B cell (primary cell): ENCODE measurements around the gene HTT-AS. TPM values are rescaled to one million over a fixed set of nuclear protein-coding genes. Genes with fewer than 3 reads are reported as not detected.

Source experiments
- ATAC-seq: fragments of 200-7000 bp; cut with Tn5 transposase; one replicate; pipeline ENCODE4 v1.10.0; 2021; ENCODE audit warnings: low read depth, mild to moderate bottlenecking, moderate number of reproducible peaks, moderate library complexity
- CTCF ChIA-PET: fragments of 350-600 bp; sonication (Branson Sonifier 250); formaldehyde crosslinking; loops from one replicate; lab custom pipeline; 2021; ENCODE audit warnings: antibody characterized with exemption, inconsistent platforms; lab: Charles Lee
- POLR2A ChIA-PET: fragments of 350-600 bp; sonication (Branson Sonifier 250); formaldehyde crosslinking; loops from one replicate; lab custom pipeline; 2021; ENCODE audit warnings: antibody characterized with exemption; lab: Charles Lee
- DNase-seq: peaks from one replicate; pipeline ENCODE4 v3.0.0; 2013
- H2AFZ ChIP-seq: 2 replicates; pipeline ENCODE4 v1.6.1; 2012; ENCODE audit warnings: mild to moderate bottlenecking, low read depth, low read length; ENCODE audit not compliant: insufficient read depth, poor library complexity, severe bottlenecking
- H3K27ac ChIP-seq, 2 donors: 1 replicate in 1 of 2; 2 replicates in 1 of 2; pipeline ENCODE4 v1.5.1; 2012 to 2013; ENCODE audit warnings: low read length in 2 of 2, mild to moderate bottlenecking in 2 of 2, moderate library complexity in 1 of 2
- H3K27me3 ChIP-seq, 4 experiments: fragments of 200-600 bp in 1 of 4; sonication (generic) in 1 of 4; replicated peaks in 1 of 4; 1 replicate in 2 of 4; 2 replicates in 2 of 4; pipeline versions ENCODE4 v1.6.1 to v1.7.0; 2013 to 2016; ENCODE audit warnings: low read length in 3 of 4, mild to moderate bottlenecking in 2 of 4, mixed read lengths in 1 of 4, moderate library complexity in 1 of 4; ENCODE audit not compliant: insufficient read depth in 4 of 4, control insufficient read depth in 3 of 4; ENCODE audit errors: control extremely low read depth in 1 of 4
- H3K36me3 ChIP-seq, 2 experiments: replicated peaks in 1 of 2; 1 replicate in 1 of 2; 2 replicates in 1 of 2; pipeline versions ENCODE4 v1.6.1 to v1.7.1; 2013; ENCODE audit warnings: low read length in 1 of 2; ENCODE audit not compliant: insufficient read depth in 2 of 2, control insufficient read depth in 1 of 2; ENCODE audit errors: control extremely low read depth in 1 of 2, extremely low read depth in 1 of 2
- H3K4me1 ChIP-seq, 2 donors: fragments of 200-600 bp in 1 of 2; sonication (generic) in 1 of 2; 1 replicate in 1 of 2; 2 replicates in 1 of 2; pipeline versions ENCODE4 v1.5.1 to v1.6.1; 2013 to 2017; ENCODE audit warnings: low read length in 2 of 2; ENCODE audit not compliant: control insufficient read depth in 2 of 2, insufficient read depth in 2 of 2
- H3K4me2 ChIP-seq: replicated peaks from 2 replicates; pipeline ENCODE3; 2012; ENCODE audit warnings: mild to moderate bottlenecking, low read depth, low read length; ENCODE audit not compliant: poor library complexity, severe bottlenecking
- H3K4me3 ChIP-seq, 5 experiments: fragments of 200-600 bp in 1 of 5; sonication (generic) in 1 of 5; 1 replicate in 3 of 5; 2 replicates in 2 of 5; pipeline versions ENCODE4 v1.5.1 to v1.7.0; 2011 to 2016; ENCODE audit warnings: low read length in 4 of 5, mild to moderate bottlenecking in 4 of 5, low read depth in 2 of 5, control low read depth in 1 of 5, moderate library complexity in 1 of 5; ENCODE audit not compliant: insufficient read depth in 1 of 5; ENCODE audit errors: control extremely low read depth in 1 of 5, extremely low read depth in 1 of 5
- H3K79me2 ChIP-seq: fragments of 200-600 bp; sonication (generic); one replicate; pipeline ENCODE4 v1.6.0; 2016; ENCODE audit warnings: low read length; ENCODE audit not compliant: control insufficient read depth, insufficient read depth
- H3K9ac ChIP-seq: fragments of 200-600 bp; sonication (generic); 2 replicates; pipeline ENCODE4 v1.6.1; 2017; ENCODE audit warnings: mild to moderate bottlenecking, low read length, moderate library complexity
- H3K9me3 ChIP-seq, 3 donors: one replicate each; pipeline versions ENCODE4 v1.6.1 to v1.7.1; 2013; ENCODE audit warnings: low read length in 2 of 3; ENCODE audit not compliant: control insufficient read depth in 2 of 3, insufficient read depth in 1 of 3; ENCODE audit errors: control extremely low read depth in 1 of 3
- H4K20me1 ChIP-seq: 2 replicates; pipeline ENCODE4 v1.6.0; 2012; ENCODE audit warnings: mild to moderate bottlenecking, low read length; ENCODE audit not compliant: insufficient read depth, control insufficient read depth, poor library complexity, severe bottlenecking
- H3K27ac Mint-ChIP-seq: one replicate; pipeline ENCODE4 v1.8.0; 2021; ENCODE audit warnings: mixed read lengths
- H3K27me3 Mint-ChIP-seq: one replicate; pipeline ENCODE4 v1.8.0; 2021; ENCODE audit warnings: mixed read lengths
- H3K4me1 Mint-ChIP-seq: one replicate; pipeline ENCODE4 v1.8.0; 2021; ENCODE audit warnings: mixed read lengths
- H3K4me3 Mint-ChIP-seq: one replicate; pipeline ENCODE4 v1.8.0; 2021; ENCODE audit warnings: mixed read lengths
- H3K9me3 Mint-ChIP-seq: one replicate; pipeline ENCODE4 v1.8.0; 2022; ENCODE audit warnings: mixed read lengths; ENCODE audit not compliant: insufficient read depth
- CTCF ChIP-seq: fragments of 200-600 bp; IDR thresholded peaks from one replicate; pipeline ENCODE4 v1.8.0; 2022; ENCODE audit warnings: antibody characterized with exemption, mild to moderate bottlenecking
- EZH2 ChIP-seq: IDR thresholded peaks from 2 replicates; pipeline ENCODE4 v1.6.1; 2012; ENCODE audit warnings: borderline replicate concordance, low read depth, mild to moderate bottlenecking, moderate library complexity, low read length; ENCODE audit not compliant: insufficient read depth, poor library complexity, severe bottlenecking
- WGBS: methylation state at CpG from one replicate; pipeline ENCODE4 v1.1.5; 2013; ENCODE audit warnings: missing lambda C conversion rate; ENCODE audit not compliant: insufficient coverage; 5-methylcytosine and 5-hydroxymethylcytosine counted together
- intact Hi-C: fragments of 100-400 bp; cut with micrococcal nuclease; formaldehyde crosslinking; loops from one replicate; pipeline ENCODE4 v1.10.0; 2022
- polyA plus RNA-seq: library from polyadenylated mRNA; depleted of rRNA; stranded (reverse); fragments of >200 nt; gene quantifications from 2 replicates; pipeline ENCODE4 v1.2.3, GENCODE V29; 2012
- total RNA-seq, 2 donors: library from RNA; stranded (reverse); fragments of 120-200 nt in 1 of 2; gene quantifications; 1 replicate in 1 of 2; 2 replicates in 1 of 2; pipeline versions ENCODE4 v1.2.3 to v1.2.4, GENCODE V29; 2013 to 2022

The HTT-AS gene
- total and polyA plus RNA-seq, 2 donors (not counting 1 experiment from before 2014, with no cell fraction given): 0.84 TPM; not detected in 1

GRCh38 chr4:3107271-3107670, 32.9 kb upstream of the HTT-AS start:
- Histone ChIP-seq H3K9me3 (no peaks in the 10 kb centered on the region), H3K79me2 (peaks cover 28% of the 10 kb centered on the region), H3K4me3 (no peak overlapping the region), H3K9ac (no peak overlapping the region), H3K36me3 (peaks cover 0 to 67% of the 10 kb centered on the region in 2 experiments), H3K4me2 (no peak overlapping the region), H2AFZ (no peak overlapping the region), H4K20me1 (peaks cover 12% of the 10 kb centered on the region), H3K27me3 (no peaks in the 10 kb centered on the region), H3K27ac (no peak overlapping the region), H3K4me1 (peaks cover 0 to 6% of the 10 kb centered on the region in 2 donors)
- ATAC-seq (no peak), DNase-seq (no peak)
- no peak for TF ChIP-seq EZH2
- no peak for TF ChIP-seq CTCF
- Mint-ChIP-seq H3K27me3 (no peaks in the 10 kb centered on the region), H3K4me1 (peaks cover 8% of the 10 kb centered on the region), H3K4me3 (no peak overlapping the region), H3K9me3 (no peaks in the 10 kb centered on the region), H3K27ac (no peak overlapping the region)
- intact Hi-C loops: loop anchor here (2.0 kb wide), 1 partner anchor 28 kb away; no protein-coding TSS in a partner anchor
- ChIA-PET CTCF (interaction anchor here (0.6 to 4.0 kb wide), 20 partner anchors 8 to 374 kb away, joined by 3 to 29 read pairs (median 4); no protein-coding TSS in a partner anchor), POLR2A (no interaction called here)
- 98% methylated on average over 4 of the region's 5 CpGs for WGBS

GRCh38 chr4:3106339-3107186, 32.2 kb upstream of the HTT-AS start:
- no peaks in the 10 kb centered on the region for H3K9me3 Mint-ChIP-seq
- POLR2A ChIA-PET: no interaction called here

More at GRCh38 chr4:3106339-3107186, 32.2 kb upstream of the HTT-AS start:
- no CpG with 5 or more reads among the region's 7 CpGs for WGBS
- Histone ChIP-seq H3K27ac (no peak overlapping the region), H3K79me2 (peaks cover 31% of the 10 kb centered on the region), H3K9me3 (no peaks in the 10 kb centered on the region), H3K4me2 (no peak overlapping the region), H3K9ac (no peak overlapping the region), H3K27me3 (no peaks in the 10 kb centered on the region), H3K4me3 (no peak overlapping the region), H2AFZ (no peak overlapping the region), H3K4me1 (peaks cover 0 to 6% of the 10 kb centered on the region in 2 donors), H4K20me1 (peaks cover 14% of the 10 kb centered on the region), H3K36me3 (peaks cover 0 to 62% of the 10 kb centered on the region in 2 experiments)
- H3K27me3 Mint-ChIP-seq: no peaks in the 10 kb centered on the region
- intact Hi-C loops: loop anchor here (1.0 to 2.0 kb wide), 4 partner anchors 28 to 374 kb away; no protein-coding TSS in a partner anchor
- ATAC-seq (peak; percentile 99), DNase-seq (peak; percentile 86)
- H3K4me1 Mint-ChIP-seq: peaks cover 8% of the 10 kb centered on the region
- CTCF ChIA-PET: interaction anchor here (0.6 to 4.0 kb wide), 19 partner anchors 9 to 774 kb away, joined by 3 to 29 read pairs (median 4); no protein-coding TSS in a partner anchor
- H3K4me3 Mint-ChIP-seq: no peak overlapping the region
- peak overlapping the region; percentile 82 for H3K27ac Mint-ChIP-seq
- no peak for TF ChIP-seq EZH2
- TF ChIP-seq CTCF: peak; percentile 96
